NT2/D1 (cell line): ENCODE results near the gene STXBP6.

Experiments used
- DNase-seq: peaks from one replicate; pipeline ENCODE4 v3.0.0-alpha.2; 2011; ENCODE audit warnings: low read depth, low spot score
- H3K27me3 ChIP-seq: 2 replicates; pipeline ENCODE4 v1.6.0; 2011; ENCODE audit warnings: mild to moderate bottlenecking; ENCODE audit not compliant: insufficient read length, insufficient read depth
- H3K36me3 ChIP-seq: 2 replicates; pipeline ENCODE4 v1.6.1; 2011; ENCODE audit warnings: mild to moderate bottlenecking, low read length, mixed read lengths; ENCODE audit not compliant: insufficient read depth, insufficient read length
- H3K4me1 ChIP-seq: 2 replicates; pipeline ENCODE4 v1.5.1; 2011; ENCODE audit not compliant: insufficient read depth, insufficient read length
- H3K4me3 ChIP-seq: 2 replicates; pipeline ENCODE4 v1.5.1; 2011; ENCODE audit warnings: low read depth; ENCODE audit not compliant: insufficient read length
- H3K9ac ChIP-seq: 2 replicates; pipeline ENCODE4 v1.6.0; 2011; ENCODE audit warnings: low read depth; ENCODE audit not compliant: insufficient read length
- H3K9me3 ChIP-seq: 2 replicates; pipeline ENCODE4 v1.5.1; 2011; ENCODE audit warnings: mild to moderate bottlenecking, low read length; ENCODE audit not compliant: insufficient read depth
- SUZ12 ChIP-seq: IDR thresholded peaks from 2 replicates; pipeline ENCODE4 v1.6.1; 2011; ENCODE audit not compliant: insufficient read length, insufficient read depth; ENCODE audit errors: extremely low read depth
- YY1 ChIP-seq: IDR thresholded peaks from 2 replicates; pipeline ENCODE4 v1.6.1; 2011; ENCODE audit not compliant: insufficient read length, insufficient read depth
- ZNF274 ChIP-seq: IDR thresholded peaks from 2 replicates; pipeline ENCODE4 v1.6.1; 2011; ENCODE audit warnings: mild to moderate bottlenecking, low read depth, low read length

STXBP6 gene

GRCh38 chr14:24889843-24890242 lies 160.1 kb downstream of the STXBP6 start:
- DNase-seq = no peak
- Histone ChIP-seq H3K4me3 (no peak overlapping the region), H3K27me3 (no peaks in the 10 kb centered on the region), H3K36me3 (no peaks in the 10 kb centered on the region), H3K9ac (no peak overlapping the region), H3K4me1 (no peaks in the 10 kb centered on the region), H3K9me3 (peaks cover 15% of the 10 kb centered on the region; the same call in 1 of the 2 replicates)
- TF ChIP-seq SUZ12 = no peak
- no peak for TF ChIP-seq ZNF274
- TF ChIP-seq YY1 = no peak

GRCh38 chr14:24888532-24888931 lies 161.4 kb downstream of the STXBP6 start:
- Histone ChIP-seq H3K36me3 (no peaks in the 10 kb centered on the region), H3K4me3 (no peak overlapping the region), H3K4me1 (no peaks in the 10 kb centered on the region), H3K9me3 (peaks cover 15% of the 10 kb centered on the region; the same call in 1 of the 2 replicates), H3K27me3 (no peaks in the 10 kb centered on the region), H3K9ac (no peak overlapping the region)
- TF ChIP-seq YY1 = no peak
- no peak for TF ChIP-seq SUZ12
- TF ChIP-seq ZNF274 = no peak
- no peak for DNase-seq

GRCh38 chr14:24887623-24888304 lies 162.2 kb downstream of the STXBP6 start:
- Histone ChIP-seq H3K9me3 (peaks cover 15% of the 10 kb centered on the region; the same call in 1 of the 2 replicates), H3K4me3 (no peak overlapping the region), H3K9ac (no peak overlapping the region), H3K4me1 (no peaks in the 10 kb centered on the region), H3K27me3 (no peaks in the 10 kb centered on the region), H3K36me3 (no peaks in the 10 kb centered on the region)
- DNase-seq = no peak
- TF ChIP-seq YY1 = no peak

GRCh38 chr14:24885410-24885913 lies 164.5 kb downstream of the STXBP6 start:
- H3K36me3 ChIP-seq = no peaks in the 10 kb centered on the region
- no peak for DNase-seq
- no peak overlapping the region for H3K4me3 ChIP-seq
- no peaks in the 10 kb centered on the region for H3K4me1 ChIP-seq
- TF ChIP-seq YY1 (no peak), ZNF274 (no peak), SUZ12 (no peak)
- no peaks in the 10 kb centered on the region for H3K27me3 ChIP-seq
- no peak overlapping the region for H3K9ac ChIP-seq
- H3K9me3 ChIP-seq = peaks cover 8% of the 10 kb centered on the region; the same call in 1 of the 2 replicates

- no peak overlapping the region for H3K9ac ChIP-seq
- no peaks in the 10 kb centered on the region for H3K36me3 ChIP-seq
- no peaks in the 10 kb centered on the region for H3K4me1 ChIP-seq
- TF ChIP-seq SUZ12 = no peak
- TF ChIP-seq ZNF274 = no peak
- no peak for TF ChIP-seq YY1
- H3K4me3 ChIP-seq = no peak overlapping the region
- no peaks in the 10 kb centered on the region for H3K27me3 ChIP-seq
- H3K9me3 ChIP-seq = no peaks in the 10 kb centered on the region
- DNase-seq = no peak
Observed at GRCh38 chr14:24883576-24883975, 166.4 kb downstream of the STXBP6 start.

GRCh38 chr14:24881116-24881893 lies 168.6 kb downstream of the STXBP6 start:
- Histone ChIP-seq H3K9me3 (no peaks in the 10 kb centered on the region), H3K36me3 (no peaks in the 10 kb centered on the region), H3K4me3 (no peak overlapping the region), H3K27me3 (no peaks in the 10 kb centered on the region), H3K9ac (no peak overlapping the region), H3K4me1 (no peaks in the 10 kb centered on the region)
- TF ChIP-seq YY1 (no peak), ZNF274 (no peak), SUZ12 (no peak)
- no peak for DNase-seq

GRCh38 chr14:24880689-24881088 lies 169.3 kb downstream of the STXBP6 start:
- H3K9me3 ChIP-seq = no peaks in the 10 kb centered on the region
- no peak overlapping the region for H3K4me3 ChIP-seq
- no peaks in the 10 kb centered on the region for H3K36me3 ChIP-seq
- no peaks in the 10 kb centered on the region for H3K27me3 ChIP-seq
- TF ChIP-seq SUZ12 (no peak), YY1 (no peak), ZNF274 (no peak)
- no peak overlapping the region for H3K9ac ChIP-seq
- no peak for DNase-seq
- no peaks in the 10 kb centered on the region for H3K4me1 ChIP-seq
